K562 (cell line): ENCODE data around the gene RHOBTB3. TPM values are rescaled to one million over a fixed set of nuclear protein-coding genes. Genes with fewer than 3 reads are reported as not detected.
A peak's percentile ranks its signal among the peaks of the same experiment; 100 is the strongest.

Experiments used
- BRD4 ChIP-seq: fragments of 200-600 bp; sonication (generic); IDR thresholded peaks from 2 replicates; pipeline ENCODE4 v1.6.1; 2017; ENCODE audit warnings: inconsistent platforms
- CTBP1 ChIP-seq: fragments of 450-650 bp; IDR thresholded peaks from 2 replicates; pipeline ENCODE4 v1.6.1; 2016; ENCODE audit warnings: borderline replicate concordance
- EGR1 ChIP-seq: fragments of 450-650 bp; conservative IDR thresholded peaks from 2 replicates; pipeline ENCODE4 v1.6.1; 2017; ENCODE audit warnings: mild to moderate bottlenecking
- EWSR1 ChIP-seq: fragments of 450-650 bp; IDR thresholded peaks from 2 replicates; pipeline ENCODE4 v1.6.1; 2018; ENCODE audit warnings: borderline replicate concordance, mild to moderate bottlenecking, low read depth, moderate library complexity; ENCODE audit not compliant: partially characterized antibody
- JUN ChIP-seq, 2 experiments: sonication (generic) in 1 of 2; formaldehyde crosslinking in 1 of 2; IDR thresholded peaks; 2 replicates each; pipeline versions ENCODE4 v1.6.1 to v1.8.0; 2012 to 2022; ENCODE audit warnings: borderline replicate concordance in 2 of 2, mild to moderate bottlenecking in 2 of 2, improper control_type of control experiment in 1 of 2, low read depth in 1 of 2, low read length in 1 of 2, missing genetic modification reagents in 1 of 2
- KLF6 ChIP-seq: fragments of 250-450 bp; sonication (Bioruptor Pico); IDR thresholded peaks from 2 replicates; pipeline ENCODE4 v1.4.0; 2020; ENCODE audit warnings: mild to moderate bottlenecking, moderate library complexity, borderline replicate concordance
- LEF1 ChIP-seq: fragments of 450-650 bp; IDR thresholded peaks from 2 replicates; pipeline ENCODE4 v1.6.1; 2016; ENCODE audit warnings: mild to moderate bottlenecking
- MBD2 ChIP-seq: sonication (generic); IDR thresholded peaks from 2 replicates; pipeline ENCODE4 v1.6.1; 2016; ENCODE audit warnings: low read depth, borderline replicate concordance
- NCOA1 ChIP-seq: fragments of 450-650 bp; IDR thresholded peaks from 2 replicates; pipeline ENCODE4 v1.6.1; 2016; ENCODE audit warnings: low read depth
- NRF1 ChIP-seq, 2 experiments: fragments of 450-650 bp; IDR thresholded peaks in 1 of 2; conservative IDR thresholded peaks in 1 of 2; 2 replicates each; pipeline ENCODE4 v1.6.1; 2014; ENCODE audit warnings: mild to moderate bottlenecking in 2 of 2
- RBBP5 ChIP-seq: fragments of 200-600 bp; sonication (generic); IDR thresholded peaks from 2 replicates; pipeline ENCODE4 v1.6.1; 2012; ENCODE audit warnings: borderline replicate concordance, mild to moderate bottlenecking, low read length, control low read depth, inconsistent platforms; ENCODE audit not compliant: insufficient read depth, poor library complexity, severe bottlenecking
- SAFB2 ChIP-seq: fragments of 200-400 bp; formaldehyde crosslinking; IDR thresholded peaks from 2 replicates; pipeline ENCODE4 v1.6.1; 2018; ENCODE audit warnings: borderline replicate concordance, low read length, low read depth, moderate library complexity; ENCODE audit not compliant: severe bottlenecking
- SP2 ChIP-seq: IDR thresholded peaks from 2 replicates; pipeline ENCODE4 v1.6.1; 2011; ENCODE audit warnings: mild to moderate bottlenecking, low read depth, low read length, moderate library complexity; ENCODE audit not compliant: poor library complexity, severe bottlenecking; ENCODE audit errors: extremely low read depth
- TARDBP ChIP-seq: fragments of 450-650 bp; IDR thresholded peaks from 2 replicates; pipeline ENCODE4 v1.6.1; 2016
- TBL1XR1 ChIP-seq, 2 experiments: IDR thresholded peaks; 2 replicates each; pipeline ENCODE4 v1.6.1; 2012; ENCODE audit warnings: improper control_type of control experiment in 2 of 2, low read length in 2 of 2, mild to moderate bottlenecking in 1 of 2
- WHSC1 ChIP-seq: IDR thresholded peaks from one replicate; pipeline ENCODE4 v1.6.1; 2012; ENCODE audit warnings: low read length, control low read depth, inconsistent platforms
- ZBTB17 ChIP-seq: fragments of 450-650 bp; formaldehyde crosslinking; IDR thresholded peaks from 2 replicates; pipeline ENCODE4 v1.4.0; 2020; ENCODE audit warnings: mild to moderate bottlenecking
- ZNF143 ChIP-seq: sonication (generic); formaldehyde crosslinking; IDR thresholded peaks from 2 replicates; pipeline ENCODE4 v1.9.0; 2022; ENCODE audit warnings: mild to moderate bottlenecking, missing genetic modification reagents
- ZNF253 ChIP-seq: fragments of 250-450 bp; sonication (Bioruptor Pico); conservative IDR thresholded peaks from 2 replicates; pipeline ENCODE4 v1.6.1; 2021; ENCODE audit warnings: mild to moderate bottlenecking
- ZNF347 ChIP-seq: fragments of 450-650 bp; formaldehyde crosslinking; IDR thresholded peaks from 2 replicates; pipeline ENCODE4 v1.4.0; 2020; ENCODE audit warnings: low read depth, mild to moderate bottlenecking, moderate library complexity
- ZNF431 ChIP-seq: sonication (generic); formaldehyde crosslinking; IDR thresholded peaks from 2 replicates; pipeline ENCODE4 v1.8.0; 2022; ENCODE audit warnings: mild to moderate bottlenecking, missing genetic modification reagents
- ZNF507 ChIP-seq: conservative IDR thresholded peaks from 2 replicates; pipeline ENCODE4 v1.6.1; 2017; ENCODE audit warnings: missing genetic modification characterization, missing compliant biosample characterization
- polyA plus RNA-seq, 8 experiments: library from polyadenylated mRNA; depleted of rRNA in 4 of 8; stranded (reverse) in 5 of 8; unstranded in 3 of 8; fragments of >200 nt; fragmentation: Nextera tagmentation in 2 of 8; fragmentation: Illumina TruSeq in 1 of 8; extraction: Ambion mirVana in 2 of 8; extraction: Trizol in 1 of 8; gene quantifications; 2 replicates each; pipeline versions ENCODE4 v1.2.1 to v1.2.3, GENCODE V29; 2011 to 2014; ENCODE audit warnings: inconsistent platforms in 1 of 8, missing spikeins in 1 of 8
- total RNA-seq, 7 experiments: library from RNA; depleted of rRNA in 6 of 7; stranded (reverse); fragments of >200 nt in 6 of 7; fragmentation: Illumina TruSeq in 2 of 7; extraction: Trizol in 2 of 7; gene quantifications; 2 replicates each; pipeline versions ENCODE4 v1.2.1 to v1.2.3, GENCODE V29; 2011 to 2021; ENCODE audit warnings: low replicate concordance in 1 of 7
- TF ChIP-seq, protein P1 (sequence below): IDR thresholded peaks from 3 replicates; pipeline ENCODE4 v1.6.1; 2011; ENCODE audit warnings: borderline replicate concordance, mild to moderate bottlenecking; ENCODE audit not compliant: insufficient read length, insufficient read depth
- TF ChIP-seq, protein P2 (sequence below): fragments of 450-650 bp; IDR thresholded peaks from 2 replicates; pipeline ENCODE4 v1.6.1; 2016; ENCODE audit warnings: mild to moderate bottlenecking
- TF ChIP-seq, protein P3 (sequence below): fragments of 250-450 bp; sonication (Bioruptor Pico); IDR thresholded peaks from 2 replicates; pipeline ENCODE4 v1.5.0; 2021

RHOBTB3 gene
- total and polyA plus RNA-seq, 9 of the 15 experiments (the other 6 are each of a cell fraction or from before 2014, with no cell fraction given) = 39.7 to 143 (median 115) TPM

- TF ChIP-seq, protein P1, sequence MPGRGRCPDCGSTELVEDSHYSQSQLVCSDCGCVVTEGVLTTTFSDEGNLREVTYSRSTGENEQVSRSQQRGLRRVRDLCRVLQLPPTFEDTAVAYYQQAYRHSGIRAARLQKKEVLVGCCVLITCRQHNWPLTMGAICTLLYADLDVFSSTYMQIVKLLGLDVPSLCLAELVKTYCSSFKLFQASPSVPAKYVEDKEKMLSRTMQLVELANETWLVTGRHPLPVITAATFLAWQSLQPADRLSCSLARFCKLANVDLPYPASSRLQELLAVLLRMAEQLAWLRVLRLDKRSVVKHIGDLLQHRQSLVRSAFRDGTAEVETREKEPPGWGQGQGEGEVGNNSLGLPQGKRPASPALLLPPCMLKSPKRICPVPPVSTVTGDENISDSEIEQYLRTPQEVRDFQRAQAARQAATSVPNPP = no peak
- TF ChIP-seq, protein P2, sequence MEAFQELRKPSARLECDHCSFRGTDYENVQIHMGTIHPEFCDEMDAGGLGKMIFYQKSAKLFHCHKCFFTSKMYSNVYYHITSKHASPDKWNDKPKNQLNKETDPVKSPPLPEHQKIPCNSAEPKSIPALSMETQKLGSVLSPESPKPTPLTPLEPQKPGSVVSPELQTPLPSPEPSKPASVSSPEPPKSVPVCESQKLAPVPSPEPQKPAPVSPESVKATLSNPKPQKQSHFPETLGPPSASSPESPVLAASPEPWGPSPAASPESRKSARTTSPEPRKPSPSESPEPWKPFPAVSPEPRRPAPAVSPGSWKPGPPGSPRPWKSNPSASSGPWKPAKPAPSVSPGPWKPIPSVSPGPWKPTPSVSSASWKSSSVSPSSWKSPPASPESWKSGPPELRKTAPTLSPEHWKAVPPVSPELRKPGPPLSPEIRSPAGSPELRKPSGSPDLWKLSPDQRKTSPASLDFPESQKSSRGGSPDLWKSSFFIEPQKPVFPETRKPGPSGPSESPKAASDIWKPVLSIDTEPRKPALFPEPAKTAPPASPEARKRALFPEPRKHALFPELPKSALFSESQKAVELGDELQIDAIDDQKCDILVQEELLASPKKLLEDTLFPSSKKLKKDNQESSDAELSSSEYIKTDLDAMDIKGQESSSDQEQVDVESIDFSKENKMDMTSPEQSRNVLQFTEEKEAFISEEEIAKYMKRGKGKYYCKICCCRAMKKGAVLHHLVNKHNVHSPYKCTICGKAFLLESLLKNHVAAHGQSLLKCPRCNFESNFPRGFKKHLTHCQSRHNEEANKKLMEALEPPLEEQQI = peak; percentile 87
- TF ChIP-seq, protein P3, sequence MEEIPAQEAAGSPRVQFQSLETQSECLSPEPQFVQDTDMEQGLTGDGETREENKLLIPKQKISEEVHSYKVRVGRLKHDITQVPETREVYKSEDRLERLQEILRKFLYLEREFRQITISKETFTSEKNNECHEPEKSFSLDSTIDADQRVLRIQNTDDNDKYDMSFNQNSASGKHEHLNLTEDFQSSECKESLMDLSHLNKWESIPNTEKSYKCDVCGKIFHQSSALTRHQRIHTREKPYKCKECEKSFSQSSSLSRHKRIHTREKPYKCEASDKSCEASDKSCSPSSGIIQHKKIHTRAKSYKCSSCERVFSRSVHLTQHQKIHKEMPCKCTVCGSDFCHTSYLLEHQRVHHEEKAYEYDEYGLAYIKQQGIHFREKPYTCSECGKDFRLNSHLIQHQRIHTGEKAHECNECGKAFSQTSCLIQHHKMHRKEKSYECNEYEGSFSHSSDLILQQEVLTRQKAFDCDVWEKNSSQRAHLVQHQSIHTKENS (CRISPR knock-in tag) = no peak
- TF ChIP-seq ZBTB17 (CRISPR knock-in tag) (no peak), TARDBP (no peak; the same call in 1 of the 2 replicates), MBD2 (0 out of 2 replicates have a peak, but pooled peaks have one; percentile 34), WHSC1 (no peak), EGR1 (no peak), NCOA1 (no peak), KLF6 (CRISPR knock-in tag) (no peak), TBL1XR1 (IDR thresholded peaks at IDR 0.05; ENCODE audit: low read length in 2 of 2) (peak; percentile 49 to 64; a peak in 2 of 4 replicates), NRF1 (conservative IDR thresholded peaks at IDR 0.05 in 1 of 2, IDR thresholded peaks at IDR 0.05 in 1 of 2) (0 out of 4 replicates have a peak, but pooled peaks of 1 of the 2 experiments have one; percentile 18), JUN (IDR thresholded peaks at IDR 0.05; ENCODE audit: borderline replicate concordance, low read depth, low read length) (no peak), JUN (CRISPR knock-in tag; IDR thresholded peaks at IDR 0.05; ENCODE audit: borderline replicate concordance) (0 out of 2 replicates have a peak, but pooled peaks have one; percentile 29), ZNF347 (CRISPR knock-in tag) (no peak), EWSR1 (no peak), RBBP5 (peak; percentile 46), ZNF143 (CRISPR knock-in tag) (no peak), ZNF253 (CRISPR knock-in tag) (no peak), BRD4 (no peak), SP2 (no peak), ZNF431 (CRISPR knock-in tag) (no peak), SAFB2 (no peak), ZNF507 (tag) (no peak), CTBP1 (peak; percentile 46), LEF1 (no peak)
Measured at GRCh38 chr5:95709967-95710650, 21.0 kb upstream of the RHOBTB3 start (continued).
